HG03558 (cell line): ENCODE measurements around the gene RBM43.
"Not testable (repeated sequence)": the region's sequence is repeated elsewhere in the genome, so short reads cannot be mapped to it uniquely, and the experiment has no call there.

Source experiments
- ATAC-seq: cut with Tn5 transposase; IDR thresholded peaks from one replicate; pipeline ENCODE4 v1.9.1; 2021; ENCODE audit warnings: moderate number of reproducible peaks; ENCODE audit not compliant: unreplicated experiment; ENCODE audit errors: extremely low read depth

Gene RBM43

GRCh38 chr2:151269798-151270568 is 8.3 kb upstream of the RBM43 start:
- no peak for ATAC-seq

GRCh38 chr2:151268085-151268484 is 6.4 kb upstream of the RBM43 start:
- no peak for ATAC-seq

- no peak for ATAC-seq
Observed at GRCh38 chr2:151267537-151267936, 5.9 kb upstream of the RBM43 start.

GRCh38 chr2:151265991-151266390 is 4.3 kb upstream of the RBM43 start:
- ATAC-seq: no peak

GRCh38 chr2:151264157-151264825 is 2.6 kb upstream of the RBM43 start:
- ATAC-seq: no peak

GRCh38 chr2:151262629-151263028 is 966 bp upstream of the RBM43 start:
- no peak for ATAC-seq

- ATAC-seq: no peak
Observed at GRCh38 chr2:151261977-151262291, 271 bp upstream of the RBM43 start.

- ATAC-seq: peak; percentile 3
Observed at GRCh38 chr2:151260573-151261230, 961 bp downstream of the RBM43 start.

- no peak for ATAC-seq
Observed at GRCh38 chr2:151258121-151258520, 3.5 kb downstream of the RBM43 start.

GRCh38 chr2:151252646-151253045 is 9.0 kb downstream of the RBM43 start:
- ATAC-seq: no peak

GRCh38 chr2:151251012-151251411 is 10.7 kb downstream of the RBM43 start:
- ATAC-seq: no peak

- no peak for ATAC-seq
Observed at GRCh38 chr2:151247432-151247831, 14.2 kb downstream of the RBM43 start.

GRCh38 chr2:151246152-151246551 is 15.5 kb downstream of the RBM43 start:
- no peak for ATAC-seq

GRCh38 chr2:151243468-151243867 is 18.2 kb downstream of the RBM43 start:
- ATAC-seq: no peak

GRCh38 chr2:151241224-151241623 is 20.4 kb downstream of the RBM43 start:
- ATAC-seq: no peak

- no peak for ATAC-seq
Observed at GRCh38 chr2:151240433-151240832, 21.2 kb downstream of the RBM43 start.

GRCh38 chr2:151239624-151240023 is 22.0 kb downstream of the RBM43 start:
- no peak for ATAC-seq

GRCh38 chr2:151238527-151239487 is 22.9 kb downstream of the RBM43 start:
- peak; percentile 51 for ATAC-seq

- ATAC-seq: no peak
Observed at GRCh38 chr2:151237422-151238025, 24.1 kb downstream of the RBM43 start.

- not testable (repeated sequence) for ATAC-seq
Observed at GRCh38 chr2:151233760-151234159, 27.9 kb downstream of the RBM43 start.
